ENCODE measurements around the gene CARD19. TPM values are rescaled to one million over a fixed set of nuclear protein-coding genes. Genes with fewer than 3 reads are reported as not detected.
"Not testable (repeated sequence)": the region's sequence is repeated elsewhere in the genome, so short reads cannot be mapped to it uniquely, and the experiment has no call there.

The CARD19 gene
- total RNA-seq, 2 donors from 2014 or later = 41.5 to 62.2 TPM

GRCh38 chr9:93095205-93096130, 549 bp upstream of the CARD19 start:
- intact Hi-C loops (cut with DNase I, micrococcal nuclease) = no loop called here
- DNase-seq (peak; percentile 100), ATAC-seq (peak; percentile 76)

GRCh38 chr9:93096811-93097382, 880 bp downstream of the CARD19 start:
- ATAC-seq (no peak), DNase-seq (no peak)
- intact Hi-C loops (cut with DNase I, micrococcal nuclease) = no loop called here

DNA sequence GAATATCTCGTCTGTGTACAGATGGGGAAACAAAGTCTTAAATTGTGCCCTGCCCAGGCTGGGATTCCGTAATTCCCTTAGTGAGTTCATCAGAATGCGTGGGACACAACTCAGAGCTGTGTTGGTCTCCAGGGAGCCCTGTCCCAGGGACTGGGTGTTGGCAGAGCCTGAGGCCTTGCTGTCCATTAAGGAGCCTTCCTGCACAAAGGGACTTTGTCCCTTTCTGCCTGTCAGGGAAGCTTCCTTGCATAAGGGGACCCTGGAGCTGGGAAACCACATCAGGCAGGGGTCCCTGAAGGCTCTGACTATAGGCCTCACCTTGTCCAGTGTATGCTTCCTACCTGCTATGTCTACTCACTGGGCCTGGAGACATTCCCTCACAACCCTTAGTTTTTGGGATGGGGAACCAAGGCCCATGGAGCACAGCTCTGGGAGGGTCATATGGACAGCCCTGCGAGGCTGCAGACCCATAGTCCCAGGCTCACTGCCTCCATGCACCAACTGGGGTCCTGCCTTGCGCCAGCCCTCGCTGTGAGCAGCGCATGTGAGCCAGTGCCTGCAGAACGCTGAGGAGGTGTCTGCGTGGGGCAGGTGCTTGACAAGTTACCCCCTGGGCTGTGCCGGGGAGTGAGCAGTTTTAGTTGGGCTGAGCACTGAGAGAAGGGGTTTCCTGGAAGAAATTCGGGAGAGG, 1.6 kb downstream of the CARD19 start:
- intact Hi-C loops (cut with DNase I, micrococcal nuclease) = no loop called here
- ATAC-seq = no peak

GRCh38 chr9:93098236-93098946, 2.4 kb downstream of the CARD19 start:
- ATAC-seq (no peak), DNase-seq (peak; percentile 76 to 88)
- intact Hi-C loops (cut with DNase I, micrococcal nuclease) = no loop called here

More for the DNA sequence above, 1.6 kb downstream of the CARD19 start:
- DNase-seq = peak; percentile 23 to 51

GRCh38 chr9:93099551-93100275, 3.7 kb downstream of the CARD19 start:
- ATAC-seq = no peak
- intact Hi-C loops (cut with DNase I, micrococcal nuclease) = no loop called here
- peak in 1 of 2 donors; percentile 14 for DNase-seq

DNA sequence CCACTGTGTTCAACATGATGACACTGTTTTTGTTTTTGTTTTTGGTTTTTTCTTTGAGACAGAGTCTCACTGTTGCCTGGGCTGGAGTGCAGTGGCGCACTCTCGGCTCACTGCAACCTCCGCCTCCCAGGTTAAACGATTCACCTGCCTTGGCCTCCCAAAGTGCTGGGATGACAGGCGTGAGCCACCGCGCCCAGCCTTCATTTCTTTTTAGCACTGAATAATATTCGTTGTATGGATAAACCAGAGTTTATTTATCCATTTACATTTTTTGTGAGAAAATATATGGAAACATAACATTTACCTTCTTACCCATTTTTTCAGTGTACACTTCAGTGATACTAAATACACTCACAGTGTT, 4.2 kb downstream of the CARD19 start:
- no peak for ATAC-seq
- DNase-seq = peak in 1 of 2 donors; percentile 7
- intact Hi-C loops (cut with DNase I, micrococcal nuclease) = no loop called here

- ATAC-seq; intact Hi-C loops (cut with DNase I, micrococcal nuclease): not testable (repeated sequence)
- DNase-seq = peak in 1 of 2 donors; percentile 22
Observed at GRCh38 chr9:93101086-93101485, 5.1 kb downstream of the CARD19 start.

DNA sequence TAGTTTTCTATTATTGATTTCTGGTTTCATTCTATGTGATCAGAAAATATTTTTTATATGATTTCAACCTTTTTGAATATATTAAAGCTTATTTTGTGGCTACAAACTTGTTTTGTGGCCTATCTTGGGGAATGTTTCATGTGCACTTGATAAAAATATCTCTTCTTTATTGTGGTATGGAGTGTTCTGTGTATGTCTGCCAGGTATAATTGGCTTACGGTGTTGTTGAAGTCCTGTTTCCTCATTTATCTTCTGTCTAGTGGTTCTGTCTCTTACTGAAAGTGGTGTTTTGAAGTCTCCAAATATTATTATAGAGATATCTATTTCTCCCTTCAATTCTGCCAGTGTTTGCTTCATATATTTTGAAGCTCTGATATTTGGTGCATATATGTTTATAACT, 9.6 kb downstream of the CARD19 start:
- ATAC-seq = no peak
- no peak for DNase-seq
- intact Hi-C loops (cut with DNase I, micrococcal nuclease) = no loop called here

GRCh38 chr9:93107151-93107824, 11.3 kb downstream of the CARD19 start:
- DNase-seq = peak in 1 of 2 donors; percentile 12
- no peak for ATAC-seq
- intact Hi-C loops (cut with DNase I, micrococcal nuclease) = no loop called here

DNA sequence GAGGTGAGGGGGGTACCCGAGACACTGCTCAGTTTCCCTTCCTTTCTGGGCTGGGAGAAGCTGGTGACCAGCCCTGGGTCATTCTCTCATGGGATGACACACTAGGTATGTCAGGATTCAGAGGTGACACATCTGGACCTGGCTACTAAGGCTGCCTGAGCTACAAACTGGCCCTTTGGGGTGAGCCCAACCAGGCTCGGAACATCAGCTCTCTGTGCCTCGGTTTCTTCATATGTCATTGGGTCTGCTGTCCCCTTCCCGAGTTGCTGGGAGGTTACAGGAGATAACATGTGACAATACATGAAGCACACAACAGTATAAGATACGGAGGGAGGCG, 11.8 kb downstream of the CARD19 start:
- no peak for DNase-seq
- intact Hi-C loops (cut with DNase I, micrococcal nuclease) = no loop called here
- ATAC-seq = no peak

GRCh38 chr9:93108291-93109041, 12.4 kb downstream of the CARD19 start:
- intact Hi-C loops (cut with DNase I, micrococcal nuclease) = no loop called here
- ATAC-seq = no peak
- peak; percentile 7 to 22 for DNase-seq

DNA sequence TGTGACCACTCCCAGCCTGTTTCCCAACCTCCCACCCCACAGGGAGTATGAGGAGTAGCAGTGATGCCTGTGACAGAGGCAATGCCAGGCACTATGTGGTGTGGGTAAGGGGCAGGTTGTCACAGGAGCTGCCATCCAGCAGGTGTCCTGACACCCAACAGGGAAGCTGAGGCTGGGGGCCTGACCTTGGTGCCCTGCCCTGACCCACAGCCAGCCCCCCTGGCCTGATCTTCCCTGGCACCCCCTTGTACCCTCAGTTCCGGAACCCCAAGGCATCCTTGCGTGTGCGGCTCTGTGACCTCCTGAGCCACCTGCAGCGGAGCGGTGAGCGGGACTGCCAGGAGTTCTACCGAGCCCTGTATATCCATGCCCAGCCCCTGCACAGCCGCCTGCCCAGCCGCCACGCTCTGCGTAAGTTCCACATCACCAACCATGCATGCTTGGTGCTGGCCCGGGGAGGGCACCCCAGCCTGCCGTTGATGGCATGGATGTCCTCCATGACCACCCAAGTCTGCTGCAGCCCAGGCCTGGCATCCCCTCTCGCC, 14.4 kb downstream of the CARD19 start:
- no peak for ATAC-seq
- DNase-seq = peak; percentile 5 to 18
- intact Hi-C loops (cut with DNase I, micrococcal nuclease) = no loop called here

DNA sequence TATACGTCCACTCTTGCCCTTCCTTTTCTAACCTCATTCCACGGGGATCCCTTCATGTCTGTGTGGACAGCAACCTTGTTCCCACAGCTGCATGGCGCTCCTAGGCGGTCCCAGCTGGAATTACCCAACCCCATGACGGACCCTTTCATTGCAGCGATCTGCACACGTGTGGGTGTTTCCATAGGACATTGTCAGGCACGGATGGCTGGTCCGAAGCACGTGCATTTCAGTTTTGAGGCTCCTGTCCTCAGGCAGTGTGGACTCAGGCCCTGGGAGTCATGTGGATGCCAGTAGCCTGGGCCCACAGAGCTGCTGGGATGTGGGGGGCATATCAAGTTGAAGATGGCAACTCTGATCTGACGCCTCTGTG, 15.0 kb downstream of the CARD19 start:
- intact Hi-C loops (cut with DNase I, micrococcal nuclease) = no loop called here
- ATAC-seq (no peak), DNase-seq (peak in 1 of 2 donors; percentile 3)

DNA sequence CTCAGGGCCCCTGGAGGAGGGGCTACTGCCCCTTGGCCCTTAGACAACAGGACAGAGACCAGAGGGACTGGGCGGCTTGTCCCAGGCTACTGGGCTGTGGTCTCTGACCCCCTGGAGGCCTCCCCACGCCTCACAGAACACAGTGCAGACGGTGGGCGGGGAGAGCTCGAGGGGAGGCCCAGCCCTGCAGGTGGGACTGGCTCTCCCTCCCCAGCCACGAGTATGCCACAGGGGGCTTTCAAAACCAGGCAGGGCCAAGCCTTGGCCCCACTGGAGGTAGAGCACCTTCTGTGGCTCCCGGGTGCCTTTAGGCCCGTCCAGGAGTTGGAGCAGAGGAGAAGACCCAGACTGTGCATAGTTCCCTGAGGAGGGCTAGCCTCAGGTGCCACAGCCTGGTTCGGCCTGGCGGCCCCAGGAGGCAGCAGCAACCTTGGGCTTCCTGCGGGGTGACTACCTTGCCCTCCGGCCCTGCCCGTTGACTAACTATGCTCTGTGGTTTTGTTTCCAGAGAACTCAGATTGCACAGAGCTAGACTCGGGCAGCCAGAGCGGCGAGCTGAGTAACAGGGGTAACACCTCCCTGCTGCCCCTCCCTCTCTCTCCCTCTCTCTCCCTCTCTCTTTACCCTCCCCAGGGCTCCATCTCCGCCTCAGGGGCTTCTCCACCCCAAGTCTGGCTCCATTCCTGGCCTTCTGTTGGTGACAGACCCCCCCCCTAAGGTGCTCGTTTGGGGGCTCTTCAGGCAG, 15.5 kb downstream of the CARD19 start:
- DNase-seq (peak; percentile 5 to 18), ATAC-seq (no peak)
- intact Hi-C loops (cut with DNase I, micrococcal nuclease) = no loop called here

DNA sequence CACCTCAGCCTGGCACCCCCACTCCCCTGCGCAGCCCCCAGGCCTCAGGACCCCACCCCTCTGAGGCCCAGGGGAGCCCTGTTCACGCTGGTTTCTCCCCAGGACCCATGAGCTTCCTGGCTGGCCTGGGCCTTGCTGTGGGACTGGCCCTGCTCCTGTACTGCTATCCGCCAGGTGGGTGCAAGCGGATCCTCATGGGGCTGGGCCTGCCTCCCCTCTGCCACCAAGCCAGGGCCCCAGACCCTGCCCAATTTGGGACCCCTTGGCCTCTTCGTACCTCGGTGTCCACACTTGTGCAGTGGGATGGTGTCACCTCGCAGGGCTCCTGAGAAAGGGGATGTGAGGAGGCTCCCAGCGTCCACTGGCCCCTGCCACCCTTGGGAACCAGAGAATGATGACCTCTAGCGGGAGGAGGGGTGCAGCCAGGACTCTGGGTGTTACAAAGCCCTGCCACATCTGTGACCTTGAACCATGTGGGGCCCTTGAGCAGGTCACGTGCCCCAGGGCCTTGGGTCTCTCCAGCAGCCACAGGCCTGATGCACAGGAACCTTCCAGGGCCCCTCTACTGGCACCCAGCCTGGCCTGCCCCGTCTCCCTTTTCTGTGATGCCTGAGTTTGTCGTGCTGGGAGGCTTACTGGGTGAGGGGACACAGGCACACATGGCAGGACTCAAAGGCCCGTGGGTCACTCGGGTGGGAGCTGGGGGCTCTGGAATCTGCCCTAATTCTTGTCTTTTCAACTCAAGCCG, 16.3 kb downstream of the CARD19 start:
- ATAC-seq (no peak), DNase-seq (peak; percentile 13 to 21)
- intact Hi-C loops (cut with DNase I, micrococcal nuclease) = no loop called here

- DNase-seq = peak; percentile 4 to 18
- intact Hi-C loops (cut with DNase I, micrococcal nuclease) = no loop called here
- ATAC-seq = no peak
Observed at GRCh38 chr9:93112864-93113389, 16.9 kb downstream of the CARD19 start.

Data from left colon (tissue), 2 donors.